Measurements from ENCODE around the gene IAPP.

IAPP gene

GRCh38 chr12:21372602-21373001, at the start of gene IAPP:
Gene IAPP, plus strand, starts transcription at chr12:21372902. Its CDS starts 450 bp downstream, at chr12:21373352.
- POLR2A ChIA-PET, result no interaction called here
- CTCF ChIA-PET, result no interaction called here
- no peak for TF ChIP-seq SP1 (IDR thresholded peaks at IDR 0.05)
- TF ChIP-seq FOXA1 (IDR thresholded peaks at IDR 0.05), result no peak
- no peak for TF ChIP-seq HDGF (IDR thresholded peaks at IDR 0.05; ENCODE audit: borderline replicate concordance)
- TF ChIP-seq SUZ12 (IDR thresholded peaks at IDR 0.05), result no peak
- no peak for TF ChIP-seq ELF4 (IDR thresholded peaks at IDR 0.05)
- no peak for TF ChIP-seq CTBP1 (IDR thresholded peaks at IDR 0.05; ENCODE audit: borderline replicate concordance)
- no peak for TF ChIP-seq ZNF384 (IDR thresholded peaks at IDR 0.05)
- no peak for TF ChIP-seq FOXK2 (IDR thresholded peaks at IDR 0.05)
- TF ChIP-seq, protein P1, sequence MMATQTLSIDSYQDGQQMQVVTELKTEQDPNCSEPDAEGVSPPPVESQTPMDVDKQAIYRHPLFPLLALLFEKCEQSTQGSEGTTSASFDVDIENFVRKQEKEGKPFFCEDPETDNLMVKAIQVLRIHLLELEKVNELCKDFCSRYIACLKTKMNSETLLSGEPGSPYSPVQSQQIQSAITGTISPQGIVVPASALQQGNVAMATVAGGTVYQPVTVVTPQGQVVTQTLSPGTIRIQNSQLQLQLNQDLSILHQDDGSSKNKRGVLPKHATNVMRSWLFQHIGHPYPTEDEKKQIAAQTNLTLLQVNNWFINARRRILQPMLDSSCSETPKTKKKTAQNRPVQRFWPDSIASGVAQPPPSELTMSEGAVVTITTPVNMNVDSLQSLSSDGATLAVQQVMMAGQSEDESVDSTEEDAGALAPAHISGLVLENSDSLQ (IDR thresholded peaks at IDR 0.05), result no peak
- TF ChIP-seq TARDBP (IDR thresholded peaks at IDR 0.05), result no peak
- no peak for TF ChIP-seq ARNT (IDR thresholded peaks at IDR 0.05)
- no peak for TF ChIP-seq LEF1 (IDR thresholded peaks at IDR 0.05; ENCODE audit: borderline replicate concordance)
- TF ChIP-seq NFRKB (IDR thresholded peaks at IDR 0.05), result no peak
- TF ChIP-seq BHLHE40 (IDR thresholded peaks at IDR 0.05; ENCODE audit: borderline replicate concordance), result no peak
- TF ChIP-seq L3MBTL2 (conservative IDR thresholded peaks at IDR 0.05), result no peak
- TF ChIP-seq FOXM1 (IDR thresholded peaks at IDR 0.05; ENCODE audit: borderline replicate concordance), result no peak
- DNase-seq (ENCODE audit: extremely low spot score), result no peak

DNA sequence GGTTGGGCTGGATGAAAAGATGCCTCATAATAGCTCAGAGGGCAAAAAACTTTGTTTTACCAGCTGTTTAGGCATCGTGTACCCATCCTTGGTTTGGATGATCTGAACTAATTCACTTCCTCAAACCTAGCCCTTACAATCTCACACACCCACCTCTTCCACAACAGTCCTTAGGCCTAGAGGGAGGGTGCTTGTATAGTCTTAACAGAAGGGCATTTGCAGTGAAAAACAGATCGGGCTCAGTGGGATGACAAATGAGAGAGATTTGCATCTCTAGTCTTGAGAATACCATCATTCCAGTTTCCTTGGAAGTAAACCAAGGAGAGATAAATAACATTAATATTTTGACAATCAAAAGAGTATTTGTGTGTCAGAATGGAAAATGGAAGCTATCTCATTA, 49.0 kb upstream of the IAPP start:
- TF ChIP-seq CTBP1 (IDR thresholded peaks at IDR 0.05; ENCODE audit: borderline replicate concordance) (no peak), NFRKB (IDR thresholded peaks at IDR 0.05) (no peak), FOXM1 (IDR thresholded peaks at IDR 0.05; ENCODE audit: borderline replicate concordance) (no peak), L3MBTL2 (conservative IDR thresholded peaks at IDR 0.05) (no peak), ARNT (IDR thresholded peaks at IDR 0.05) (no peak), HDGF (IDR thresholded peaks at IDR 0.05; ENCODE audit: borderline replicate concordance) (no peak), LEF1 (IDR thresholded peaks at IDR 0.05; ENCODE audit: borderline replicate concordance) (no peak), FOXA1 (IDR thresholded peaks at IDR 0.05) (no peak), ZNF384 (IDR thresholded peaks at IDR 0.05) (no peak), SP1 (IDR thresholded peaks at IDR 0.05) (no peak), FOXK2 (IDR thresholded peaks at IDR 0.05) (no peak), BHLHE40 (IDR thresholded peaks at IDR 0.05; ENCODE audit: borderline replicate concordance) (no peak), TARDBP (IDR thresholded peaks at IDR 0.05) (no peak), ELF4 (IDR thresholded peaks at IDR 0.05) (no peak), SUZ12 (IDR thresholded peaks at IDR 0.05) (no peak)
- TF ChIP-seq, protein P1 (IDR thresholded peaks at IDR 0.05), result no peak
- DNase-seq (ENCODE audit: extremely low spot score), result no peak
- POLR2A ChIA-PET, result no interaction called here
- CTCF ChIA-PET, result no interaction called here

GRCh38 chr12:21324551-21324950, 48.2 kb upstream of the IAPP start:
- ChIA-PET POLR2A (no interaction called here), CTCF (no interaction called here)
- no peak for DNase-seq (ENCODE audit: extremely low spot score)
- TF ChIP-seq SUZ12 (IDR thresholded peaks at IDR 0.05), result no peak
- TF ChIP-seq BHLHE40 (IDR thresholded peaks at IDR 0.05; ENCODE audit: borderline replicate concordance), result no peak
- no peak for TF ChIP-seq CTBP1 (IDR thresholded peaks at IDR 0.05; ENCODE audit: borderline replicate concordance)

DNA sequence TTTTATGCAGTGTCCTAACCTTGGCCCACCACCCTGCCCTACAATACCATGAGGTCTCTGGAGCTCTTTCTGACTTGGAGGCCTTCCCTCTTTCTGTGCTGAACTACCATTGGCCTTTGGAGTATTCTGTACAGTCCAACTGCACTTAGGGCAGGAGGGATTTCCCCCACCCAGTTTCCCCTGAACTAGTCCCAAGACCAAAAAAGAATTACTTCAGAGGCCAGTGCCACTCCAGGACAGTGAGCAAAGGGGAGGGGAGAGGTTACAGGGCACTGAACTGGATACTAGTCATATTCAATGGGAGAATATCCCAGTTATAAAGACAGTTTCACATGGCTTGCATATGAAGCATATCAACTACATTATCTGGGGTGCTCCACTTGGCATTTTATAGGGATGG, 44.1 kb upstream of the IAPP start:
- CTCF ChIA-PET, result interaction anchor here (0.6 kb wide), 1 partner anchor 15 kb away, joined by 7 read pairs; no protein-coding TSS in a partner anchor
- DNase-seq (ENCODE audit: extremely low spot score), result no peak
- TF ChIP-seq FOXM1 (IDR thresholded peaks at IDR 0.05; ENCODE audit: borderline replicate concordance) (no peak), FOXA1 (IDR thresholded peaks at IDR 0.05) (no peak), HDGF (IDR thresholded peaks at IDR 0.05; ENCODE audit: borderline replicate concordance) (no peak), SP1 (IDR thresholded peaks at IDR 0.05) (no peak), FOXK2 (IDR thresholded peaks at IDR 0.05) (no peak), TARDBP (IDR thresholded peaks at IDR 0.05) (no peak), L3MBTL2 (conservative IDR thresholded peaks at IDR 0.05) (no peak), BHLHE40 (IDR thresholded peaks at IDR 0.05; ENCODE audit: borderline replicate concordance) (no peak), ZNF384 (IDR thresholded peaks at IDR 0.05) (no peak), SUZ12 (IDR thresholded peaks at IDR 0.05) (no peak), LEF1 (IDR thresholded peaks at IDR 0.05; ENCODE audit: borderline replicate concordance) (no peak), ELF4 (IDR thresholded peaks at IDR 0.05) (no peak), ARNT (IDR thresholded peaks at IDR 0.05) (no peak), CTBP1 (IDR thresholded peaks at IDR 0.05; ENCODE audit: borderline replicate concordance) (no peak), NFRKB (IDR thresholded peaks at IDR 0.05) (no peak)
- TF ChIP-seq, protein P1 (IDR thresholded peaks at IDR 0.05), result no peak
- POLR2A ChIA-PET, result no interaction called here

DNA sequence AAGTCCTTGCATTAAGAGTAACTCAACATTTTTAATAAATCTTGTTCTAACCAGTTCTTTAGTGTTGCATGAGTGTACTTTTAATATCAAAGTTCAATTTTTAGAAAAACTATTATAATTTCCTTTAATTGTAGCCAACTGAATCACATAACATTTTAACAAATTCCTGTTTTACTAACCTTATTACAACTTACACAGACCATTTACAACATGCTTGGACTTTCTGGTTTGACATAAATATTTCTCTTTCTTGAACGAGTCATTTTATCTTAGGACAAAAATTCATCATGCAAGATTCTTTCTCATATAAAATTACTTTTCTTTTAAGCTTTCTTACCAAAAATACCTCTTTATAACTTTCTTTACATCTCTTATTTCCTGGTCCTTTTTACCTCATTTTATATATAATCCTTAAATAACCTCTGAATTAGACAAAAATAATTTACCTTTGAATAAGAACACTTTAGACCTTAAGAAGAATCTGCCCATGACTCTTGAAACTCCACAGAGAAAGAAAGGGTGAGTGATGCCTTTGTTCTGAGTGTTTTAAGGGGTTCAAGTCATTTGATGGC, 41.9 kb upstream of the IAPP start:
- CTCF ChIA-PET, result no interaction called here
- DNase-seq (ENCODE audit: extremely low spot score), result no peak
- POLR2A ChIA-PET, result no interaction called here
- TF ChIP-seq ELF4 (IDR thresholded peaks at IDR 0.05) (no peak), LEF1 (IDR thresholded peaks at IDR 0.05; ENCODE audit: borderline replicate concordance) (no peak), BHLHE40 (IDR thresholded peaks at IDR 0.05; ENCODE audit: borderline replicate concordance) (no peak), FOXA1 (IDR thresholded peaks at IDR 0.05) (no peak), HDGF (IDR thresholded peaks at IDR 0.05; ENCODE audit: borderline replicate concordance) (no peak), SP1 (IDR thresholded peaks at IDR 0.05) (no peak), ZNF384 (IDR thresholded peaks at IDR 0.05) (no peak), FOXM1 (IDR thresholded peaks at IDR 0.05; ENCODE audit: borderline replicate concordance) (no peak), CTBP1 (IDR thresholded peaks at IDR 0.05; ENCODE audit: borderline replicate concordance) (no peak), FOXK2 (IDR thresholded peaks at IDR 0.05) (no peak), L3MBTL2 (conservative IDR thresholded peaks at IDR 0.05) (no peak), TARDBP (IDR thresholded peaks at IDR 0.05) (no peak), SUZ12 (IDR thresholded peaks at IDR 0.05) (no peak), NFRKB (IDR thresholded peaks at IDR 0.05) (no peak)
- TF ChIP-seq, protein P1 (IDR thresholded peaks at IDR 0.05), result no peak

Data from HEK293T (cell line).